Measurements from ENCODE around the gene CACNB4. TPM values are rescaled to one million over a fixed set of nuclear protein-coding genes. Genes with fewer than 3 reads are reported as not detected.
A peak's percentile ranks its signal among the peaks of the same experiment; 100 is the strongest.

The CACNB4 gene
- total and polyA plus RNA-seq, 10 of the 15 experiments (the other 5 are each of a cell fraction or from before 2014, with no cell fraction given): 2.0 to 21.6 (median 9.3) TPM

GRCh38 chr2:151999053-151999452, 99.8 kb downstream of the CACNB4 start:
- Histone ChIP-seq H3K36me3 (ENCODE audit: control insufficient read depth in 2 of 2, insufficient read depth in 2 of 2, low read length in 1 of 2) (no peaks in the 10 kb centered on the region), H3K4me3 (no peak overlapping the region), H3K27me3 (replicated peaks in 1 of 2; ENCODE audit: control insufficient read depth in 2 of 2, insufficient read depth in 2 of 2, low read length in 1 of 2) (no peaks in the 10 kb centered on the region; a peak in 1 of 4 replicates), H3K4me2 (ENCODE audit: control insufficient read depth, insufficient read depth) (no peak overlapping the region), H3K4me1 (ENCODE audit: control insufficient read depth, insufficient read depth, low read length) (peaks cover 3% of the 10 kb centered on the region), H3K9me3 (replicated peaks; ENCODE audit: control insufficient read depth, insufficient read depth, low read length) (no peaks in the 10 kb centered on the region), H3K9ac (ENCODE audit: control insufficient read depth, insufficient read depth, low read length) (no peak overlapping the region), H2AFZ (ENCODE audit: control insufficient read depth, low read depth, low read length) (no peak overlapping the region), H3K79me2 (ENCODE audit: control insufficient read depth, insufficient read depth, low read length) (no peaks in the 10 kb centered on the region), H4K20me1 (ENCODE audit: control insufficient read depth, insufficient read depth) (no peaks in the 10 kb centered on the region), H3K27ac (ENCODE audit: control insufficient read depth, insufficient read depth) (no peak overlapping the region)
- ATAC-seq: peak; percentile 96
- no peak for DNase-seq (ENCODE audit: low read depth, low spot score)
- RAD21 ChIA-PET (ENCODE audit: unreplicated experiment): interaction anchor here (1.3 kb wide), 1 partner anchor 25 kb away, joined by 5 read pairs; no protein-coding TSS in a partner anchor
- intact Hi-C loops (cut with micrococcal nuclease; ENCODE audit: unreplicated experiment): loop anchor here (1.0 kb wide), 1 partner anchor 26 kb away; no protein-coding TSS in a partner anchor
- POLR2A ChIA-PET: no interaction called here
- TF ChIP-seq CTCF (IDR thresholded peaks at IDR 0.05 in 2 of 3, conservative IDR thresholded peaks at IDR 0.05 in 1 of 3; ENCODE audit: control insufficient read depth in 2 of 3, extremely low read depth in 1 of 3, insufficient read depth in 1 of 3, low read depth in 3 of 3, low read length in 3 of 3) (peak; percentile 72 to 90 (median 85)), NFXL1 (IDR thresholded peaks at IDR 0.05; ENCODE audit: borderline replicate concordance) (peak; percentile 56; the same call in 1 of the 2 replicates), MYB (IDR thresholded peaks at IDR 0.05; ENCODE audit: borderline replicate concordance, low read depth, low read length) (no peak), RAD21 (IDR thresholded peaks at IDR 0.05; ENCODE audit: insufficient read depth, low read depth, low read length) (peak; percentile 58), SMC3 (IDR thresholded peaks at IDR 0.05; ENCODE audit: borderline replicate concordance, low read length) (peak; percentile 76), YY1 (IDR thresholded peaks at IDR 0.05; ENCODE audit: low read depth, low read length) (0 out of 2 replicates have a peak, but pooled peaks have one; percentile 25)
- no peak for FAIRE-seq
- in situ Hi-C loops (cut with MboI): no loop called here
- CTCF ChIA-PET: interaction anchor here (0.7 to 7.5 kb wide), 16 partner anchors 11 to 262 kb away, joined by 3 to 77 read pairs (median 4); no protein-coding TSS in a partner anchor
- WGBS (ENCODE audit: insufficient coverage, insufficient replicate concordance, low lambda C conversion rate, missing lambda C conversion rate): 18% methylated on average over 6 of the region's 6 CpGs
- SMC1A ChIA-PET (ENCODE audit: uncharacterized antibody, unreplicated experiment): interaction anchor here (1.3 to 1.7 kb wide), 2 partner anchors 26 to 29 kb away, joined by 7 to 15 read pairs; no protein-coding TSS in a partner anchor
- no TSS peak for BruUV-seq (replicated peaks)
